ENCODE measurements around the gene WBP1.

WBP1 gene

GRCh38 chr2:74507145-74507925 is 49.1 kb downstream of the WBP1 start, which contains the start of gene PCGF1:
PCGF1 (minus strand) TSS chr2:74507695; CDS start chr2:74507668, 27 bp downstream.
- Histone ChIP-seq H3K9me3 (replicated peaks in 1 of 2; ENCODE audit: control insufficient read depth in 2 of 2, insufficient read depth in 1 of 2, low read depth in 1 of 2, low read length in 2 of 2) (peaks cover 0 to 4% of the 10 kb centered on the region in 2 donors), H3K4me3 (ENCODE audit: low read length in 2 of 2) (peak within 1 kb of the TSS; percentile 87 to 99), H3K9ac (ENCODE audit: low read depth, low read length, poor library complexity) (peak within 1 kb of the TSS; percentile 100), H2BK5ac (ENCODE audit: low read length) (peak within 1 kb of the TSS; percentile 99), H2AFZ (ENCODE audit: low read length) (peak within 1 kb of the TSS; percentile 99), H3K14ac (ENCODE audit: low read length) (peak within 1 kb of the TSS; percentile 100), H3K36me3 (replicated peaks in 1 of 2; ENCODE audit: control insufficient read depth in 2 of 2, insufficient read depth in 2 of 2, low read length in 2 of 2) (peaks cover 6 to 22% of the 10 kb centered on the region in 2 donors), H3K27me3 (ENCODE audit: control insufficient read depth in 3 of 3, insufficient read depth in 3 of 3, low read depth in 1 of 3, low read length in 3 of 3) (peaks cover 16 to 76% (median 59%) of the 10 kb centered on the region in 3 experiments), H3K18ac (ENCODE audit: low read length) (peak within 1 kb of the TSS; percentile 100), H3K79me1 (ENCODE audit: low read depth, low read length) (peaks cover 3% of the 10 kb centered on the region), H2BK15ac (ENCODE audit: low read length) (peak within 1 kb of the TSS; percentile 77), H3K27ac (replicated peaks; ENCODE audit: low read length) (peak within 1 kb of the TSS; percentile 98), H3K4ac (ENCODE audit: low read length) (no peak within 1 kb of the TSS), H4K8ac (ENCODE audit: low read depth, low read length) (peak within 1 kb of the TSS; percentile 99), H2BK12ac (ENCODE audit: low read length) (peak within 1 kb of the TSS; percentile 98), H3K4me1 (ENCODE audit: control insufficient read depth in 2 of 2, insufficient read depth in 1 of 2, low read depth in 1 of 2, low read length in 2 of 2) (peaks cover 7 to 9% of the 10 kb centered on the region in 2 donors), H3K23ac (ENCODE audit: low read depth, low read length, poor library complexity) (peak within 1 kb of the TSS; percentile 98), H2BK120ac (ENCODE audit: low read depth, low read length) (peak within 1 kb of the TSS; percentile 70), H2AK5ac (ENCODE audit: low read depth, low read length) (peak within 1 kb of the TSS; percentile 53), H3K4me2 (ENCODE audit: insufficient read depth, low read length, poor library complexity, severe bottlenecking) (peak within 1 kb of the TSS; percentile 97), H4K91ac (ENCODE audit: low read depth, low read length, poor library complexity) (no peak within 1 kb of the TSS)
- no CpG with 5 or more reads among the region's 56 CpGs for WGBS, 2 donors (ENCODE audit: extremely low coverage in 2 of 2, insufficient read length in 2 of 2, insufficient replicate concordance in 1 of 2)
- DNase-seq (ENCODE audit: low spot score) = peak; percentile 97

DNA sequence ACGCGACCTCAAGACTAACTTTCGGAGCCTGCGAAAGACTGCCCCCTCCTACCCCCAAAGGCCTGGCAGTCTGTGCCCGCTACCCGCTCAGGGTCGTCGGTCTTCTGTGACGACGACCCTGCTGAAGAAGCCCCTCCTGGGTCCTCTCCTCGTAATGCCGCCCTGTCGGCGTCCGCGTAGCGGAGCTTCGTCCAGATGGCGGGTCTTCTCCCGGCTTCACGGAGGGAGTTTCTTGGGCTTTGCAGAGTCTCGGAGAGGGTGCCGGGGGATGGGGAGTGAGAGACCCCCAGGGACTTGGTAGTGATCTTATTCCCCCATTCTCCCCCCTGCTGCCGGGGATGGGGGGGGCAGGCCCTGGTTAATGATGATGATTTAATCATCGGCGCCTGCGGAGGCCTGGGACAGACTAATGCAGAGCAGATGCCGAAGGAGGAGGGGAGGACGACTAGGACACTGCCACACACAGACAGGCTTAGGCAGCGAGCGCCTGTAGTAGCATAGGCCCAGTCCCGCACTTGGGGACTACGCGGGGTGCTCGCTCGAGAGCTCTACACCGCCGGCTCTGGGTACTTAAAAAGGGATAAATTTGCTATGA is 49.8 kb downstream of the WBP1 start:
- Histone ChIP-seq H3K4me1 (ENCODE audit: control insufficient read depth in 2 of 2, insufficient read depth in 1 of 2, low read depth in 1 of 2, low read length in 2 of 2) (peaks cover 8 to 9% of the 10 kb centered on the region in 2 donors), H3K14ac (ENCODE audit: low read length) (no peak overlapping the region), H3K79me1 (ENCODE audit: low read depth, low read length) (peaks cover 3% of the 10 kb centered on the region), H3K36me3 (replicated peaks in 1 of 2; ENCODE audit: control insufficient read depth in 2 of 2, insufficient read depth in 2 of 2, low read length in 2 of 2) (peaks cover 6 to 22% of the 10 kb centered on the region in 2 donors), H3K4me2 (ENCODE audit: insufficient read depth, low read length, poor library complexity, severe bottlenecking) (peak overlapping the region; percentile 97), H3K23ac (ENCODE audit: low read depth, low read length, poor library complexity) (peak overlapping the region; percentile 9), H2BK120ac (ENCODE audit: low read depth, low read length) (peak overlapping the region; percentile 70), H2BK12ac (ENCODE audit: low read length) (no peak overlapping the region), H4K91ac (ENCODE audit: low read depth, low read length, poor library complexity) (no peak overlapping the region), H2AK5ac (ENCODE audit: low read depth, low read length) (peak overlapping the region; percentile 53), H3K27me3 (ENCODE audit: control insufficient read depth in 3 of 3, insufficient read depth in 3 of 3, low read depth in 1 of 3, low read length in 3 of 3) (peaks cover 16 to 75% (median 59%) of the 10 kb centered on the region in 3 experiments), H2BK5ac (ENCODE audit: low read length) (peak overlapping the region; percentile 99), H3K9me3 (replicated peaks in 1 of 2; ENCODE audit: control insufficient read depth in 2 of 2, insufficient read depth in 1 of 2, low read depth in 1 of 2, low read length in 2 of 2) (peaks cover 0 to 4% of the 10 kb centered on the region in 2 donors), H4K8ac (ENCODE audit: low read depth, low read length) (no peak overlapping the region), H3K27ac (replicated peaks; ENCODE audit: low read length) (no peak overlapping the region), H2BK15ac (ENCODE audit: low read length) (peak overlapping the region; percentile 49), H3K4me3 (ENCODE audit: low read length in 2 of 2) (peak overlapping the region; percentile 87 to 99), H2AFZ (ENCODE audit: low read length) (peak overlapping the region; percentile 99), H3K4ac (ENCODE audit: low read length) (no peak overlapping the region), H3K18ac (ENCODE audit: low read length) (peak overlapping the region; percentile 85), H3K9ac (ENCODE audit: low read depth, low read length, poor library complexity) (no peak overlapping the region)
- no peak for DNase-seq (ENCODE audit: low spot score)
- WGBS, 2 donors (ENCODE audit: extremely low coverage in 2 of 2, insufficient read length in 2 of 2, insufficient replicate concordance in 1 of 2) = no CpG with 5 or more reads among the region's 38 CpGs

- Histone ChIP-seq H2BK15ac (ENCODE audit: low read length) (no peak overlapping the region), H3K14ac (ENCODE audit: low read length) (no peak overlapping the region), H3K79me1 (ENCODE audit: low read depth, low read length) (peaks cover 3% of the 10 kb centered on the region), H3K27me3 (ENCODE audit: control insufficient read depth in 3 of 3, insufficient read depth in 3 of 3, low read depth in 1 of 3, low read length in 3 of 3) (peaks cover 32 to 75% (median 68%) of the 10 kb centered on the region in 3 experiments), H3K4me1 (ENCODE audit: control insufficient read depth in 2 of 2, insufficient read depth in 1 of 2, low read depth in 1 of 2, low read length in 2 of 2) (peaks cover 8 to 9% of the 10 kb centered on the region in 2 donors), H3K4me2 (ENCODE audit: insufficient read depth, low read length, poor library complexity, severe bottlenecking) (no peak overlapping the region), H3K4ac (ENCODE audit: low read length) (no peak overlapping the region), H3K9me3 (replicated peaks in 1 of 2; ENCODE audit: control insufficient read depth in 2 of 2, insufficient read depth in 1 of 2, low read depth in 1 of 2, low read length in 2 of 2) (peaks cover 0 to 4% of the 10 kb centered on the region in 2 donors), H4K8ac (ENCODE audit: low read depth, low read length) (no peak overlapping the region), H4K91ac (ENCODE audit: low read depth, low read length, poor library complexity) (no peak overlapping the region), H2BK120ac (ENCODE audit: low read depth, low read length) (no peak overlapping the region), H2AFZ (ENCODE audit: low read length) (no peak overlapping the region), H3K23ac (ENCODE audit: low read depth, low read length, poor library complexity) (no peak overlapping the region), H2BK5ac (ENCODE audit: low read length) (no peak overlapping the region), H3K4me3 (ENCODE audit: low read length in 2 of 2) (no peak overlapping the region), H3K9ac (ENCODE audit: low read depth, low read length, poor library complexity) (peak overlapping the region; percentile 27), H3K36me3 (replicated peaks in 1 of 2; ENCODE audit: control insufficient read depth in 2 of 2, insufficient read depth in 2 of 2, low read length in 2 of 2) (peaks cover 6 to 13% of the 10 kb centered on the region in 2 donors), H2AK5ac (ENCODE audit: low read depth, low read length) (no peak overlapping the region), H3K27ac (replicated peaks; ENCODE audit: low read length) (no peak overlapping the region), H2BK12ac (ENCODE audit: low read length) (no peak overlapping the region), H3K18ac (ENCODE audit: low read length) (no peak overlapping the region)
- WGBS, 2 donors (ENCODE audit: extremely low coverage in 2 of 2, insufficient read length in 2 of 2, insufficient replicate concordance in 1 of 2) = no CpG with 5 or more reads among the region's 4 CpGs
- DNase-seq (ENCODE audit: low spot score) = no peak
Observed at GRCh38 chr2:74510272-74510671, 52.0 kb downstream of the WBP1 start.
